Pons (tissue), 1 donor: ENCODE results near the gene IGF2R.
"Not testable (repeated sequence)": the region's sequence is repeated elsewhere in the genome, so short reads cannot be mapped to it uniquely, and the experiment has no call there.

Experiments used
- DNase-seq: peaks from one replicate; pipeline ENCODE4 v3.0.0-alpha.2; 2016; ENCODE audit warnings: low spot score

IGF2R gene

DNA sequence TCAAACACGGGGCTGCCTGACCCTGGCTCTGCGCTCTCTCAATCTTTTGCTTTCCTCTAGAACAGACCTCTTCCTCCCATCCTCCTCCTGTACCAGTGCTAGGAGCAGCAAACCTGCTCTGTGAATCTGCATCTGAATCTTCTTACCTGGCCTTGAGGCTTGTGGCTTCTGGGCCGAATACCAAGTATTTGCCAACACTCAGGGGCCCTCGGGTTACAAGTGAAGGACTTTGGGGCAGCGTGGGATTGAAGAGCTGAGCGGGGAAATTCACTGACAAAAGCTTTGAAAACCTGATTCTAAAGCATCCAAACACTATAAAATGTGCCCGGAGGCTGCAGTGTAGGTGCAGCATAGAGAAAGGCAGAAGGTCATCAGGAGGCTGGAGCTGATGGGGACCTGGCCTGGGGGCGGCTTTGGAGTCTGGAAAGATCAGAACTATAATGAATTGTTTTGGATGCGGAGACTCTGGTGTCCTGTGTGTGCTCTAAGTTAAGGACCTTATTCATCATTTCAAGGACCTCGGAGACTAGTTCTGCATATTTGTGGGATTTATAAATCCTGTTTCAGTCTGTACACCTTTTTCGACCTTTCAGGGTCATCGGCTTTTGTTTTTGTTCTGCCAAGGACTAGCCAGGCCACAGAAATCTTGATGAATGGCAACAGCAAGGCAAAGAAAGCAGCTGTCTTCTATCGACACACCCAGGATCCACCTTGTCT is 16.4 kb upstream of the IGF2R start:
- DNase-seq: no peak

GRCh38 chr6:159953091-159953601 is 15.7 kb upstream of the IGF2R start:
- peak; percentile 54 for DNase-seq

DNA sequence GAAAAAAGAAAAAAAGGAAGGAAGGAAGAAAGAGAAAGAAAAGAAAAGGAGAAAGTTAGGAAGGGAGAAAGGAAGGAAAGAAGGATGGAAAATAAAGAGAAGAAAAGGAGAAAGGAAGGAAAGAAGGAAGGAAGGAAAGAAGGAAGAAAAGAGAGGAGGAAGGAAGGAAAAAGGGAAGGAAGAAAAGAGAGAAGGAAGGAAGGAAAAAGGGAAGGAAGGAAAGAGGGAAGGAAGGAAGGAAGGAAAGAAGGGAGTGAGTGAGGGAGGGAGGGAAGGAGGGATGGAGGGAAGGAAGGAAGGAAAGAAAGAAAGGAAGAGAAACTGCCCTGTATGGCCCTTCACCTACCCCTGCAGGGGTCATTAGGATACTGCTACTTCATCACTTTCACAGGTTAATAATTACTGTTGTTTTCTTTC is 12.9 kb upstream of the IGF2R start:
- no peak for DNase-seq

DNA sequence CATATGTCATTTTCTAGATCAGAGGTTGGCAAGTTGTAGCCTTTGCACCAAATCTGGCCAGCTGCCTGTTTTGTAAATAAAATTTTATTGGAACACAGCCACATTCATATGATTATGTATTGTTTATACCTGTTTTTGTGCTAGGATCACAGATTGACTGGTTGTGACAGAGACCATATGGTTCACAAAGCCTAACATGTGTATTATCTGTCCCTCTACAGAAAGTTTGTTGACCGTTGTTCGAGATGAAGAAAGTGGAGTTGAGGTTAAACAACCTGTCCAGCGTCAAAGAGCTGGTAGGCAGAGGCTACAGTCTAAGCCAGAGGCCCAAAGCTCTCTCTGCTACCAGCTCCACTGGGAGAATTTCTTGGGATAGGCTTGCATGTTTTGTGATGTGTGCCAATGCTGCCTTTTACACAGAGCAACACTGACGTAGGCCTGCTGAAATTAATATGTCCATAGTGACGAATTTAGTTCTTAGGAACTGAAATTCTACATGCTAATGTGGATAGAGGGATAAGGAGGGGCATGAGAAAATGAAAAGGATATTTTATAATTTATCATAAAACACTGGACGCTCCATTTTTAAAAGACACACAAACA is 11.7 kb upstream of the IGF2R start:
- DNase-seq: no peak

DNA sequence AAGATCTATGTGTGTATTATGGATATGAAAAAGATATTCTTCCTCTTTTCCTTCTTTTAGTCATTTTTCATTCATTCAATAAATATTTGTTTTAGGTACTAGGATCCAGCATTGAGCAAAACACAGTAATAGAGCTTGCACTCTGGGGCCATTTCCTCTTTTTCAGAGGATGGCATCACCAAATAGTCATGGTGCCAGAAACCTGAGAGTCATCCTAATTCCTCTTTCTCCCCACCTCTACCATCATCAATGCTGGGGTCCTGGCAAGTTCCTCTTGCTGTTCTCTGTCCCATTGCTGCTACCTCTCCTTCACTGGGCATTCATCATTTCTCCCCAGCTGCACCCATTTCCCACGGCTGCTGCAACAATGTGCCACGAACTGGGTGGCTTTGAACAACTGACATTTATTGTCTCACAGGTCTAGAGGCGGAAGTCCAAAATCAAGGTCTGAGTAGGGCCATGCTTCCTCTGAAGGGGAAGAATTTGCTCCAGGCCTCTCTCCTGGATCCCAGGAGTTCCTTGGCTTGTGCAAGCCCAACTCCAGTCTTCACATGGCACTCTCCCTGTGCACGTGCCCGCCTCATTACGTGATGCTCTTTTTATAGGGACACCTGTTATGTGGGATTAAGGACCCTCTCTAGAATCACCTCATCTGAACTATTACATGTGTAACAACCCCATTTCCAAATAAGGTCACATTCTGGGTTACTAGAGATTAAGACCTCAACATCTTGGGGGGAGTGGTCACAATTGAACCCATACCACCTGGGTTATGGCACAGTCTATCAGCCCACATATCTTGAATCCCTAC is 9.5 kb upstream of the IGF2R start:
- DNase-seq: peak; percentile 61

DNA sequence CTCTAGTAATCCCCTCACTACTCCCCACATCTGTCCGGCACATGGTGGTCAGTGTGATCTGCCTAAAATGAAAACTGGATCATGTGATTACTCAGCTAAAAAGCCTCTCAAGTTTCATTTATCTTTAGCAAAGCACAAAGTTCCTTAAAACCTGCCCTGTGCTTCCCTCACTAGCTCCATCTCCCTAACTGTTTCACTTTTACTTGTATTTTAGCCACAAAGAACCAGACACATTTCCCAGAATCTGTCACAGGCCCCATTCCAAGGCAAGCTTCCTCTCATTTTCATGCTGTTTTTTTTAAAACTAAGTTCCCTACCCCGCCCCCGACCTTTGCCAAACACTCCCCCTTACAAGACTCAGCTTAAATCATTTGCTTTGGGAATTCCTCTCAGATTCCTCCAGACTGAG is 8.9 kb upstream of the IGF2R start:
- peak; percentile 59 for DNase-seq

- DNase-seq: no peak
These were observed 8.4 kb upstream of the IGF2R start for GRCh38 chr6:159960485-159960884.

- DNase-seq: no peak
These were observed 7.4 kb upstream of the IGF2R start for GRCh38 chr6:159961528-159961927.

- DNase-seq: no peak
These were observed 5.8 kb upstream of the IGF2R start for GRCh38 chr6:159963111-159963510.

GRCh38 chr6:159964046-159964445 is 4.8 kb upstream of the IGF2R start:
- no peak for DNase-seq

- no peak for DNase-seq
These were observed 2.5 kb upstream of the IGF2R start for GRCh38 chr6:159966339-159966738.

- no peak for DNase-seq
These were observed 1.9 kb upstream of the IGF2R start for GRCh38 chr6:159966981-159967380.

DNA sequence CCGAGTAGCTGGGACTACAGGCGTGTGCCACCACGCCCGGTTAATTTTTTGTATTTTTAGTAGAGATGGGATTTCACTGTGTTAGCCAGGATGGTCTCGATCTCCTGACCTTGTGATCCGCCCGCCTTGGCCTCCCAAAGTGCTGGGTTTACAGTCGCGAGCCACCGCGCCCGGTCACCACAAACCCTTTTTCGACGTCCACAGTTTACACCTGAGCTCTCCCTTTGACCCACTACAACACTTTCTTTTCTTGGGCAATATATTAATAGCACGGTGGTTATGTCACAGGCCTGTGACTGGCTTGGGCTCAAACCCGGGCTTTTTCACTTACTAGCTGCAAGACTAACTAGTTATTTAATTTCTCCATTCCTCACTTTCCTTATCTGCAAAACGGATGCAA is 1.3 kb upstream of the IGF2R start:
- DNase-seq: not testable (repeated sequence)

DNA sequence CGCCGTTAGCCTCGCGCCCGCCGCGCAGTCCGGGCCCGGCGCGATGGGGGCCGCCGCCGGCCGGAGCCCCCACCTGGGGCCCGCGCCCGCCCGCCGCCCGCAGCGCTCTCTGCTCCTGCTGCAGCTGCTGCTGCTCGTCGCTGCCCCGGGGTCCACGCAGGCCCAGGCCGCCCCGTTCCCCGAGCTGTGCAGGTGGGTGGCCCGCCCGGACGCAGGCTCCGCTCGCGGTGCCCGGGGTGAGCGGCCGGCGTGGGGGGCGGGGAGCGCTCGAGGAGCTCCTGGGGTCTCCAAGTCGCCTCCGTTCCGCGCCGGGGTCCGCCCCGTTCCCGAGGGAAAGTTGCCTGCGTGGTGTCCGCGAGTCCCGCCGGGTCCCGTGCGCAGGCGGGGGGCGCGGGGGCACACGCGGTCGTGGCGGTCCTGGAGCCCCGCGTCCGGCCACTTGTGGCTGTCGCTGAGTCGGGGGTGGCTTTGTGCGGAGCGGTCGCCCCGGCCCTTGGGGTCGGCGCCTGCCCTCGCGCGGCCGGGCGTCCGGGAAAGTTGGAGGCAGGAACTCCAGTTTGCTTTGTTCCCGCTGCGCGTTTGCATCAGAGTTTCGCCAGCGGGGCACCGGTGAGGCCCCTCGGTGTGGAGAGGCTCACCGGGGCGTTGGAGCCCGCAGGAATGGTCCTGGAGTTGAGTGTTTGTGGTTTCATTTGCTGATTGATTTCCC is 476 bp downstream of the IGF2R start:
- no peak for DNase-seq

DNA sequence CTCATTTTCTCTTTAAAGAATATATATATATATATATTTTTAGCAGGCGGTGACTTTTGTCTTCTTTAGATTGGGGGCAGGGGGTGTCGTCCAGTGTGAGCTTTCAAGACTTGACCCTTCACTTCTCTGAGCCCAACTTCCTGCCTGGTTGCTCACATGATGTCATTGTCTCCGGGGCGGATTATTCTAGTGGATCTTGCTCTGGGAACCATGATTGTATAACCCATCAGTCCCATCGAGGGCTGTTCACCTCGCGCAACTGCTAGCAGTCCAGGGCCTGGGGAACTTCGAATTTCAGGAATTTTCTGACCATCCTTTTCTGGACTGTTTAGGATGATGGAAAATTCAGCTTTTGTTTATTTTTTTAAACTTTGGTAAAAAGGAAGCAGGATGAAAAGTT is 1.0 kb downstream of the IGF2R start:
- peak; percentile 77 for DNase-seq

DNA sequence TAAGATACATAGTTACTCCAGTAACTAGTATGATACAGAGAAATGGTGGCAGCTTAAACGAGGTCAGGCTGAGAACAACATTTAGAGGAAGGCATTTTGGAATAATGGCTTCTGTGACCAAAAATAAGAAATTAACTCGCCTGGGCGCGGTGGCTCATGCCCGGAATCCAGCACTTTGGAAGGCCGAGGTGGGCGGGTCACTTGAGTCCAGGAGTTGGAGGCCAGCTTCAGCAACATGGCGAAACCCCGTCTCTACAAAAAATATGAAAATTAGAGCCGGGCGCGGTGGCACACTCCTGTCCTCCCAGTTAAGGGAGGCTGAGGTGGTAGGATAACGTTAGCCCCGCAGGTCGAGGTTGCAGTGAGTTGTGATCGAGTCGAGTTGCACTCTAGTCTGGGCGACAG is 1.8 kb downstream of the IGF2R start:
- DNase-seq: no peak

DNA sequence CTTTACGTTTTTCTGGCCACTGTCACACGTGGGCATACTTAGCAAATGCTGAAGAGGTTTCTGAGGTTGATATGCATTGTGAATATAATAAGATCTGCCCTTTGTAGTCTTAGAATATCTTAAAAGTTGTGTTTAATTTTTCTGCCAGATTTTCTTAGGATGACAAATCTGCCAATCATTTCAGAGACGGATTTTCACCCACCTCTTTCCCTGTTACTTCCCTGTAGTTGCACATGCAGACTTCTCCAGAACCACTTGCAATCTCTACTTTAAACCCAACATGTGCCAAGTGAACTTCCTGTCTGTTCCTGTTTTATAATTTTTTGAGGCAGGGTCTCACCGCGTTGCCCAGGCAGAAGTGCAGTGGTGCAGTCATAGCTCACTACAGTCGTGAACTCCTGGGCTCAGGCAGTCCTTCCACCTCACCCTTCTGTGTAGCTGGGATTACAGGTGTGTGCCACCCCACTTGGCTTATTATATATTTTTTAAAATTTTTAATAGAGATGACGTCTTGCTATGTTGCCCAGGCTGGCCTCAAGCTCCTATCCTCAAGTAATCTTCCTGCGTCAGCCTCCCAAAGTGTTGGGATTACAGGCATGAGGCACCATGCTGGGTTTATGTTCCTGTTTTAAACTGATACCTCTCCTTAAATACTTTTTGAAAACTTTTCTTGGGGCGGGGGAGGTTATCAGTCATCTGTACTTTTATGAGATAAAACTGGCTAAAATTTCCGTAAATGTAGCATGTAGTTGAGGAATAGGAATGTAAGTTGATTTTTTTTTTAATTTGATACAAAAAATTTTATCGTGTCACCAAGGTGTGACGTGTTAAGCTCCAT is 2.7 kb downstream of the IGF2R start:
- DNase-seq: no peak

- no peak for DNase-seq
These were observed 3.8 kb downstream of the IGF2R start for GRCh38 chr6:159972506-159973268.

GRCh38 chr6:159973406-159973805 is 4.5 kb downstream of the IGF2R start:
- no peak for DNase-seq

- no peak for DNase-seq
These were observed 5.1 kb downstream of the IGF2R start for GRCh38 chr6:159973951-159974350.

GRCh38 chr6:159974932-159975331 is 6.0 kb downstream of the IGF2R start:
- DNase-seq: no peak
